Activated T-cell treated with anti-CD3 and anti-CD28 coated beads, Interleukin-2, amount 50 U/mL, for 4 hours (primary cell): Measurements from ENCODE around the gene TMEM63C. TPM values are rescaled to one million over a fixed set of nuclear protein-coding genes. Genes with fewer than 3 reads are reported as not detected.
"Not testable (repeated sequence)": the region's sequence is repeated elsewhere in the genome, so short reads cannot be mapped to it uniquely, and the experiment has no call there.

ENCODE experiments used
- ATAC-seq, 2 donors: fragments of 200-7000 bp; cut with Tn5 transposase; one replicate each; pipeline ENCODE4 v1.10.0; 2021
- DNase-seq: peaks from one replicate; pipeline ENCODE4 v3.0.0-alpha.2; 2020
- H3K27me3 Mint-ChIP-seq: one replicate; pipeline ENCODE4 v1.8.0; 2021; ENCODE audit warnings: low read depth, mixed read lengths
- H3K36me3 Mint-ChIP-seq: one replicate; pipeline ENCODE4 v1.8.0; 2022; ENCODE audit warnings: mixed read lengths; ENCODE audit not compliant: insufficient read depth
- H3K4me1 Mint-ChIP-seq: one replicate; pipeline ENCODE4 v1.8.0; 2021; ENCODE audit warnings: low read depth, mixed read lengths
- H3K4me3 Mint-ChIP-seq: one replicate; pipeline ENCODE4 v1.8.0; 2021; ENCODE audit warnings: mild to moderate bottlenecking, moderate library complexity, mixed read lengths
- H3K9me3 Mint-ChIP-seq: one replicate; pipeline ENCODE4 v1.8.0; 2021; ENCODE audit warnings: mixed read lengths
- total RNA-seq, 3 donors: library from RNA; stranded (reverse); gene quantifications; one replicate each; pipeline ENCODE4 v1.2.1, GENCODE V29; 2021

The TMEM63C gene
- total RNA-seq, 3 donors from 2014 or later: 0.65 to 0.91 (median 0.87) TPM

- no peak overlapping the region for H3K4me3 Mint-ChIP-seq
Observed at GRCh38 chr14:77145975-77146740, 35.4 kb upstream of the TMEM63C start.

GRCh38 chr14:77148510-77149231 is 32.9 kb upstream of the TMEM63C start:
- Mint-ChIP-seq H3K36me3 (no peaks in the 10 kb centered on the region), H3K4me1 (no peaks in the 10 kb centered on the region), H3K27me3 (peaks cover 63% of the 10 kb centered on the region), H3K9me3 (no peaks in the 10 kb centered on the region), H3K4me3 (no peak overlapping the region)
- no peak for DNase-seq
- ATAC-seq: no peak

More at GRCh38 chr14:77145975-77146740, 35.4 kb upstream of the TMEM63C start:
- no peak for ATAC-seq
- DNase-seq: no peak
- peaks cover 4% of the 10 kb centered on the region for H3K4me1 Mint-ChIP-seq
- H3K9me3 Mint-ChIP-seq: no peaks in the 10 kb centered on the region
- peaks cover 65% of the 10 kb centered on the region for H3K27me3 Mint-ChIP-seq
- no peaks in the 10 kb centered on the region for H3K36me3 Mint-ChIP-seq

DNA sequence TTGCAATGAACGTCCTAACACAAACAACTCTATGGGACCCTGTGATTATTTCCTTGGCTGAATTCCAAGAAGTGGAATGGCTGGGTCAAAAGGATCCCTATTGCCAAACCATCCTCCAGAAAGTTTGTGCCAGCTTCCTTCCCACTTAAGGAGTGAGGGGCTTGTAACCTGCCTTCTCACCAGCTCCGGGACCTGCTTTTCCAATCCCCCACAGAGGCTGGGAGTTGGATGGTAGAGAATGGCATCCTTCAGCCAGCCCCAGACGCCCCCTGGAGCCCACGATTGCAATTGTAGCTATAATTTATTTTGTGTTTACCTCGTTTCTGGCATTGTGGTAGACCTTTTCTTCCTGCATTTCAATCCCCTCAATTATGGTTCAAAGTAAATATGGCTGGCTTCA is 30.4 kb upstream of the TMEM63C start:
- no peak for ATAC-seq
- Mint-ChIP-seq H3K27me3 (peaks cover 58% of the 10 kb centered on the region), H3K4me3 (no peak overlapping the region), H3K4me1 (no peaks in the 10 kb centered on the region), H3K36me3 (no peaks in the 10 kb centered on the region), H3K9me3 (no peaks in the 10 kb centered on the region)
- no peak for DNase-seq

- ATAC-seq (peak; percentile 51 to 61), DNase-seq (no peak)
- H3K36me3 Mint-ChIP-seq: no peaks in the 10 kb centered on the region
- no peaks in the 10 kb centered on the region for H3K4me1 Mint-ChIP-seq
- H3K9me3 Mint-ChIP-seq: no peaks in the 10 kb centered on the region
- H3K4me3 Mint-ChIP-seq: no peak overlapping the region
- H3K27me3 Mint-ChIP-seq: peaks cover 57% of the 10 kb centered on the region
Observed at GRCh38 chr14:77151918-77152588, 29.5 kb upstream of the TMEM63C start.

DNA sequence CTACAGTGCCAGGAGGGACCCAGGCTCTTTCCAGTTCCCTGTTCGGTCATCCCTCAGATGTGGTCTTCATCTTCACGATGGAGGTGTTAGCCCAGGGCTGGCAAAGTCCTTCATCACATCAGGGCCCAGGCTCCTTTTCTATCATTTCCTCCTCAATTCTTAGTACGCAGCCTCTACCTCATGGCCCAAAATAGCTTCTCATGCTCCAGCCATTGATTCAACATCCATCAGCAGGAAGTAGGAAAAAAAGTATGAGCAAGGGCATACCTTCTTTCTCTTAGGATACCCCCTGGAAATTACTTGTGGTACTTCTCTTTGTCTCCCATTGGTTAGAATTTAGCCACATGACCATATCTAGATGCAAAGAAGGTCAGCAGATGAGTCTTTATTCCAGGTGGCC is 27.8 kb upstream of the TMEM63C start:
- no peak for DNase-seq
- Mint-ChIP-seq H3K4me3 (no peak overlapping the region), H3K27me3 (peaks cover 63% of the 10 kb centered on the region), H3K36me3 (no peaks in the 10 kb centered on the region), H3K4me1 (no peaks in the 10 kb centered on the region), H3K9me3 (no peaks in the 10 kb centered on the region)
- ATAC-seq: no peak

GRCh38 chr14:77154421-77154820 is 27.2 kb upstream of the TMEM63C start:
- H3K9me3 Mint-ChIP-seq: no peaks in the 10 kb centered on the region
- no peak for DNase-seq
- ATAC-seq: no peak
- no peak overlapping the region for H3K4me3 Mint-ChIP-seq
- peaks cover 65% of the 10 kb centered on the region for H3K27me3 Mint-ChIP-seq
- H3K36me3 Mint-ChIP-seq: no peaks in the 10 kb centered on the region
- no peaks in the 10 kb centered on the region for H3K4me1 Mint-ChIP-seq

GRCh38 chr14:77155083-77155482 is 26.5 kb upstream of the TMEM63C start:
- Mint-ChIP-seq H3K4me3 (no peak overlapping the region), H3K4me1 (no peaks in the 10 kb centered on the region), H3K36me3 (no peaks in the 10 kb centered on the region), H3K9me3 (no peaks in the 10 kb centered on the region), H3K27me3 (peaks cover 65% of the 10 kb centered on the region)
- ATAC-seq (no peak), DNase-seq (no peak)

- Mint-ChIP-seq H3K4me1 (no peaks in the 10 kb centered on the region), H3K4me3 (no peak overlapping the region), H3K9me3 (no peaks in the 10 kb centered on the region), H3K36me3 (no peaks in the 10 kb centered on the region), H3K27me3 (peaks cover 64% of the 10 kb centered on the region)
- DNase-seq (no peak), ATAC-seq (no peak)
Observed at GRCh38 chr14:77157740-77158139, 23.9 kb upstream of the TMEM63C start.

GRCh38 chr14:77158175-77158881 is 23.3 kb upstream of the TMEM63C start:
- no peak for DNase-seq
- Mint-ChIP-seq H3K9me3 (no peaks in the 10 kb centered on the region), H3K4me1 (no peaks in the 10 kb centered on the region), H3K4me3 (no peak overlapping the region), H3K27me3 (peaks cover 58% of the 10 kb centered on the region), H3K36me3 (no peaks in the 10 kb centered on the region)
- ATAC-seq: no peak

DNA sequence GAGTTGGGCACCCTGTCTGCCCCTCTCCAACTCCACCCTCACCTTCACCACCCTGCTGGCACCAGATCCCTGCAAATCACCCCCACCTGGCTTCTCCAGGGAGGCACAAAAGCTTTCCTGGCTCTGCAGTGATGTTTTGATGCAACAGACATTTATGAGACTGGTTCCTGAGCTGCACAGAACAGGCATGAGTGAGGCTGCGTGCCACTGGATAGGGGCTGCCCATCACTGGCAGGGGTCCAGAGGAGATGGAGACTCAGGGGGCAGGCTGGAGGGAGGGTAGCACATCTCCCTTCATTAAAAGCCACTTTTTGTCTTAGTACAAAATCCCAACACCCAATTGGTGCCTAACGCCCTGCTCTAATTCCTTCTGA is 22.7 kb upstream of the TMEM63C start:
- DNase-seq (no peak), ATAC-seq (no peak)
- Mint-ChIP-seq H3K27me3 (peaks cover 54% of the 10 kb centered on the region), H3K36me3 (no peaks in the 10 kb centered on the region), H3K9me3 (no peaks in the 10 kb centered on the region), H3K4me1 (no peaks in the 10 kb centered on the region), H3K4me3 (no peak overlapping the region)

DNA sequence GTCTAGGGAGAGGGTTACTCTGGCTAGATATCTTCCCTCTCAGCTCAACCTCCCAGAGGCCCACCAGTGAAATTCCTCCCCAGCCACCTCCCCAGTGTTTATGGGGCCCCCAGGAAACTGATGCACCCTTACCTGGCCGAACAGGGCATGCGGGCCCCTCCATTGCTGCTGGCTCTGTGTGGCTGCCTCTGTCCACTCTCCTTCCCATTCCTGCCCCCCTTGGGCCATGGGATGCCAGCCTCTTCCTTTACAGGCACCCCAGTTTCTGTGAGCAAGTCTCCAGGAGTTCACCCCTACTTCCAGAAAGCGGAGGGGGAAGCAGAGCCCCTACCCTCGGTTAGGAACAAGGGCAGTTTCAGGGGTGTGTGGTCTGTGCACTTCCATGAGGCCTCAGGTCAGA is 20.6 kb upstream of the TMEM63C start:
- ATAC-seq: no peak
- peaks cover 47% of the 10 kb centered on the region for H3K27me3 Mint-ChIP-seq
- no peaks in the 10 kb centered on the region for H3K9me3 Mint-ChIP-seq
- no peak overlapping the region for H3K4me3 Mint-ChIP-seq
- DNase-seq: no peak
- no peaks in the 10 kb centered on the region for H3K36me3 Mint-ChIP-seq
- H3K4me1 Mint-ChIP-seq: no peaks in the 10 kb centered on the region

DNA sequence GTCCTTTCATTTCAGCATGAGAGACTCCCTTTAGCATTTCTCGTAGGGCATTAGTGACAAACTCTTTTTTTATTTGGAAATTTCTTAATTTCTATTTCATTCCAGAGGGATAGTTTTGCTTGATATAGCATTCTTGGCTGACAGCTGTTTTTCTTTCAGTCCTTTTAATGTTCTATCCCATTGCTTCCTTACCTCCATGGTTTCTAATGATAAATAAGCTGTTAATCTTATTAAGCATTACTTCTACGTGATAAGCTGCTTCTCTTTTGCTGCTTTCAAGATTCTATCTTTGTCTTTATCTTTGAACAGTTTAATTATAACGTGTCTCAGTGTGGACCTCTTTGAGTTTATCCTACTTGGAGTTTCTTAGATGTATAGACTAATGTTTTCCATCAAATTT is 11.6 kb upstream of the TMEM63C start:
- ATAC-seq (no peak), DNase-seq (no peak)
- no peaks in the 10 kb centered on the region for H3K4me1 Mint-ChIP-seq
- H3K27me3 Mint-ChIP-seq: peaks cover 17% of the 10 kb centered on the region
- no peaks in the 10 kb centered on the region for H3K36me3 Mint-ChIP-seq
- peaks cover 18% of the 10 kb centered on the region for H3K9me3 Mint-ChIP-seq
- no peak overlapping the region for H3K4me3 Mint-ChIP-seq

DNA sequence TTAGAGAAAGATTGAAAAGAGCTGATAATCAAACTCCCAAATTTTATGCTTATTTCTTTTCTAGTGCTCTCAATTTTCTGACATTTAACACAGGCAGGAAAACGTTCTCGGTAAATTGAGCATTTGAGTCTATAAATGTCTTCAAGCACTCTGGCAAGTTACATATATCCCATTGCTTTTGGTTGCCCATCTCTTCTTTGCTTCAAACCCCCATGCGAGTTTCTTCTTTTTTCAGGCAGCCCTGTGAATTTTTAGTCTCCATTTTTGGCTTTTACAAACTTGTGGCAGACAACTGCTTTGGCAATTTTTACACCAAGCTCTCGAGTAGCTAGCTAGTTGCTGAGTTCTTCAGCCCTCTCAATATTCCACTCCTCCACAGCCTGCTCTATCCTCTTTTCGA is 8.7 kb upstream of the TMEM63C start:
- no peak overlapping the region for H3K4me3 Mint-ChIP-seq
- no peaks in the 10 kb centered on the region for H3K36me3 Mint-ChIP-seq
- H3K9me3 Mint-ChIP-seq: peaks cover 18% of the 10 kb centered on the region
- ATAC-seq (no peak), DNase-seq (no peak)
- peaks cover 11% of the 10 kb centered on the region for H3K27me3 Mint-ChIP-seq
- no peaks in the 10 kb centered on the region for H3K4me1 Mint-ChIP-seq

DNA sequence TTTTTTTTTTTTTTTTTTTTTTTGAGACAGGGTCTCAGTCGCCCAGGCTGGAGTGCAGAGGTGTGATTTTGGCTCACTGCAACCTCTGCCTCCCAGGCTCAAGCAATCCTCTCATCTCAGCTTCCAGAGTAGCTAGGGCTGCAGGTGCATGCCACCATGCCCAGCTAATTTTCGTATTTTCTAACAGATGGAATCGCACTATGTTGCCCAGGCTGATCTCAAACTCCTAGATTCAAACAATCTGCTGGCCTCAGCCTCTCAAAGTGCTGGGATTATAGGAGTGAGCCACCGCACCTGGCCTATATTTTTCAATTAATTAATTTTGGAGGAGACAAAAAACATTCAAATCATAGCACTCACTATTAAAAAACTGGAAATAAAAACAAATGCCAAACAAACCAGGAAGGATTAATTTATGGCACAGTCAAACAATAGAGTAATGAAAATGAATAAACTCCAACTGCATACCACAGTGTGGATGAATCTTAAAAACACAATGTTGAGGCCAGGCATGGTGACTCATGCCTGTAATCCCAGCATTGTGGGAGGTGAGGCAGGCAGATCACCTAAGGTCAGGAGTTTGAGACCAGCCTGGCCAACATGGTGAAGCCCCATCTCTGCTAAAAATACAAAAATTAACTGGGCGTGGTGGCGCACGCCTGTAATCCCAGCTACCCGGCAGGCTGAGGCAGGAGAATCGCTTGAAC is 7.5 kb upstream of the TMEM63C start:
- Mint-ChIP-seq H3K27me3 (peaks cover 13% of the 10 kb centered on the region), H3K9me3 (peaks cover 18% of the 10 kb centered on the region)
- ATAC-seq: not testable (repeated sequence)

More for the DNA sequence above, 7.5 kb upstream of the TMEM63C start:
- H3K4me3 Mint-ChIP-seq, DNase-seq, H3K36me3 Mint-ChIP-seq, H3K4me1 Mint-ChIP-seq: not testable (repeated sequence)
